HepG2 (cell line): ENCODE data around the gene MYO1B. TPM values are rescaled to one million over a fixed set of nuclear protein-coding genes. Genes with fewer than 3 reads are reported as not detected.

Experiments
- ATAC-seq: fragments of 200-7000 bp; cut with Tn5 transposase; 3 replicates; pipeline ENCODE4 v1.9.1; 2020; ENCODE audit warnings: mild to moderate bottlenecking, moderate library complexity
- BruUV-seq: library from RNA; stranded (reverse); fragments of 400-500 nt; replicated peaks from 2 replicates; lab custom pipeline; 2021; lab: Mats Ljungman, UMichigan
- CTCF ChIA-PET: fragments of 300-600 bp; formaldehyde crosslinking; extraction: SDS; loops from one replicate; lab custom pipeline; 2021; ENCODE audit warnings: low total read pairs, inconsistent platforms, low intra/inter-chr PET ratio; lab: Yijun Ruan, JAX
- POLR2A ChIA-PET: fragments of 350-600 bp; sonication (Branson Sonifier 250); formaldehyde crosslinking; loops from one replicate; lab custom pipeline; 2020; ENCODE audit warnings: antibody characterized with exemption, inconsistent platforms; lab: Yijun Ruan, JAX
- DNase-seq: peaks from one replicate; pipeline ENCODE4 v3.0.0-alpha.2; 2015; ENCODE audit warnings: low spot score
- FAIRE-seq: peaks from 3 replicates; lab custom pipeline; 2011; peaks lifted over from hg19 to GRCh38; lab: Jason Lieb, UNC
- H2AFZ ChIP-seq: one replicate; pipeline ENCODE4 v1.6.1; 2011; ENCODE audit warnings: low read length, inconsistent platforms
- H3K27ac ChIP-seq: fragments of 300-600 bp; 3 replicates; pipeline ENCODE4 v1.8.0; 2011; ENCODE audit warnings: mixed run types, mild to moderate bottlenecking, mixed read lengths, low read length, inconsistent platforms; ENCODE audit not compliant: insufficient read depth; ENCODE audit errors: extremely low read length
- H3K27me3 ChIP-seq, 2 experiments: fragments of 200-600 bp in 1 of 2; 2 replicates in 1 of 2; 3 replicates in 1 of 2; pipeline versions ENCODE4 v1.6.0 to v1.8.0; 2011; ENCODE audit warnings: low read length in 2 of 2, mild to moderate bottlenecking in 2 of 2, moderate library complexity in 2 of 2, inconsistent platforms in 1 of 2; ENCODE audit not compliant: insufficient read depth in 2 of 2, control insufficient read depth in 1 of 2
- H3K36me3 ChIP-seq, 2 experiments: fragments of 200-600 bp in 1 of 2; replicated peaks in 1 of 2; 2 replicates in 1 of 2; 3 replicates in 1 of 2; pipeline versions ENCODE4 v1.5.1 to v1.8.0; 2011; ENCODE audit warnings: low read length in 2 of 2, inconsistent platforms in 1 of 2; ENCODE audit not compliant: insufficient read depth in 2 of 2, control insufficient read depth in 1 of 2
- H3K4me1 ChIP-seq: 2 replicates; pipeline ENCODE4 v1.5.1; 2012; ENCODE audit warnings: low read length, inconsistent platforms; ENCODE audit not compliant: insufficient read depth
- H3K4me2 ChIP-seq: 2 replicates; pipeline ENCODE4 v1.6.0; 2011; ENCODE audit warnings: low read depth, low read length, inconsistent platforms
- H3K4me3 ChIP-seq, 3 experiments: fragments of 200-600 bp in 1 of 3; sonication (generic), shearing (Covaris generic) in 1 of 3; replicated peaks in 1 of 3; 2 replicates each; pipeline ENCODE4 v1.5.1; 2011 to 2016; ENCODE audit warnings: low read length in 3 of 3, inconsistent platforms in 2 of 3, low read depth in 2 of 3, mild to moderate bottlenecking in 2 of 3, control low read depth in 1 of 3, mixed read lengths in 1 of 3; ENCODE audit not compliant: insufficient read depth in 1 of 3
- H3K79me2 ChIP-seq: one replicate; pipeline ENCODE4 v1.6.1; 2011; ENCODE audit warnings: low read length, inconsistent platforms; ENCODE audit not compliant: insufficient read depth
- H3K9ac ChIP-seq: 2 replicates; pipeline ENCODE4 v1.6.0; 2011; ENCODE audit warnings: mild to moderate bottlenecking, low read depth, low read length, inconsistent platforms; ENCODE audit not compliant: insufficient read depth
- H3K9me3 ChIP-seq: 2 replicates; pipeline ENCODE4 v1.5.1; 2012; ENCODE audit warnings: mild to moderate bottlenecking, low read length
- H4K20me1 ChIP-seq: 2 replicates; pipeline ENCODE4 v1.6.0; 2011; ENCODE audit warnings: inconsistent platforms, mild to moderate bottlenecking, low read length, moderate library complexity; ENCODE audit not compliant: insufficient read depth
- CCDC6 ChIP-seq: sonication (generic); formaldehyde crosslinking; IDR thresholded peaks from 2 replicates; pipeline ENCODE4 v1.8.1; 2022; ENCODE audit warnings: mild to moderate bottlenecking, missing genetic modification reagents, moderate library complexity
- KLF16 ChIP-seq, 2 experiments: sonication (generic) in 1 of 2; formaldehyde crosslinking in 1 of 2; IDR thresholded peaks; 2 replicates each; pipeline versions ENCODE4 v1.6.1 to v1.8.0; 2016 to 2023; ENCODE audit warnings: missing genetic modification reagents in 2 of 2, missing compliant biosample characterization in 1 of 2
- NFRKB ChIP-seq: fragments of 450-650 bp; IDR thresholded peaks from 2 replicates; pipeline ENCODE4 v1.6.1; 2017
- SRSF9 ChIP-seq: fragments of 200-400 bp; formaldehyde crosslinking; IDR thresholded peaks from 2 replicates; pipeline ENCODE4 v1.6.1; 2018; ENCODE audit warnings: borderline replicate concordance, mild to moderate bottlenecking, low read depth, low read length; ENCODE audit not compliant: insufficient read depth, poor library complexity, severe bottlenecking
- WIZ ChIP-seq: sonication (generic); formaldehyde crosslinking; IDR thresholded peaks from 2 replicates; pipeline ENCODE4 v1.5.1; 2020; ENCODE audit warnings: mild to moderate bottlenecking, missing genetic modification reagents
- ZNF281 ChIP-seq: sonication (generic); formaldehyde crosslinking; IDR thresholded peaks from 2 replicates; pipeline ENCODE4 v1.4.0; 2020; ENCODE audit warnings: missing genetic modification reagents, borderline replicate concordance
- ZNF44 ChIP-seq: sonication (generic); formaldehyde crosslinking; IDR thresholded peaks from 2 replicates; pipeline ENCODE4 v1.5.1; 2020; ENCODE audit warnings: mild to moderate bottlenecking, missing genetic modification reagents
- ZNF569 ChIP-seq: sonication (generic); formaldehyde crosslinking; IDR thresholded peaks from 2 replicates; pipeline ENCODE4 v1.5.0; 2020; ENCODE audit warnings: mild to moderate bottlenecking, missing genetic modification reagents, moderate library complexity, borderline replicate concordance
- ZNF687 ChIP-seq: sonication (generic); formaldehyde crosslinking; IDR thresholded peaks from 2 replicates; pipeline ENCODE4 v1.5.1; 2020; ENCODE audit warnings: mild to moderate bottlenecking, missing genetic modification reagents, moderate library complexity
- WGBS: methylation state at CpG from one replicate; pipeline ENCODE4 v1.1.6; 2017; ENCODE audit warnings: low lambda C conversion rate; 5-methylcytosine and 5-hydroxymethylcytosine counted together
- in situ Hi-C: cut with HindIII; loops from 2 replicates; pipeline ENCODE4 v1.10.0; 2017; ENCODE audit warnings: low pct_unique_long_range_greater_than_20kb; ENCODE audit not compliant: extremely low pct_ligation_motif_present
- intact Hi-C: fragments of 100-400 bp; cut with micrococcal nuclease; formaldehyde crosslinking; loops from one replicate; pipeline ENCODE4 v1.10.0; 2022; ENCODE audit not compliant: unreplicated experiment
- polyA plus RNA-seq, 8 experiments: library from polyadenylated mRNA; depleted of rRNA in 3 of 8; stranded (reverse) in 7 of 8; unstranded in 1 of 8; fragments of >200 nt; fragmentation: Illumina TruSeq in 4 of 8; extraction: Trizol in 4 of 8; gene quantifications; 2 replicates each; pipeline versions ENCODE4 v1.2.1 to v1.2.3, GENCODE V29; 2011 to 2016; ENCODE audit warnings: low read depth in 4 of 8, missing spikeins in 1 of 8, mixed read lengths in 1 of 8; ENCODE audit not compliant: insufficient read depth in 1 of 8
- total RNA-seq, 5 experiments: library from RNA; depleted of rRNA; stranded (reverse); fragments of >200 nt; fragmentation: Illumina TruSeq; extraction: Trizol; gene quantifications; 2 replicates each; pipeline ENCODE4 v1.2.3, GENCODE V29; 2016; ENCODE audit warnings: low read depth in 1 of 5

MYO1B gene
- total and polyA plus RNA-seq, 2 of the 13 experiments (the other 11 are each of a cell fraction or from before 2014, with no cell fraction given), result 36.9 to 89.8 TPM

- FAIRE-seq (no peak), ATAC-seq (no peak), DNase-seq (no peak)
- intact Hi-C loops, result no loop called here
- Histone ChIP-seq H3K9me3 (no peaks in the 10 kb centered on the region), H3K4me2 (no peak overlapping the region), H3K79me2 (no peaks in the 10 kb centered on the region), H2AFZ (no peak overlapping the region), H3K27ac (no peak overlapping the region), H4K20me1 (no peaks in the 10 kb centered on the region), H3K36me3 (no peaks in the 10 kb centered on the region), H3K4me3 (no peak overlapping the region), H3K9ac (no peak overlapping the region), H3K4me1 (no peaks in the 10 kb centered on the region), H3K27me3 (no peaks in the 10 kb centered on the region)
- ChIA-PET CTCF (no interaction called here), POLR2A (no interaction called here)
- WGBS, result 76% methylated on average over 2 of the region's 2 CpGs
- in situ Hi-C loops, result no loop called here
- BruUV-seq, result no TSS peak
- TF ChIP-seq ZNF687 (CRISPR knock-in tag), result no peak
- no peak for TF ChIP-seq NFRKB
- no peak for TF ChIP-seq KLF16 (CRISPR knock-in tag; IDR thresholded peaks at IDR 0.05)
- no peak for TF ChIP-seq ZNF281 (CRISPR knock-in tag)
- TF ChIP-seq SRSF9, result no peak
- TF ChIP-seq CCDC6 (CRISPR knock-in tag), result no peak
- TF ChIP-seq ZNF44, result no peak
- TF ChIP-seq WIZ, result no peak
- TF ChIP-seq ZNF569 (CRISPR knock-in tag), result no peak
Measured at GRCh38 chr2:191228333-191228732, 16.9 kb upstream of the MYO1B start.
